Measurements from ENCODE around the gene RNF138. TPM values are rescaled to one million over a fixed set of nuclear protein-coding genes. Genes with fewer than 3 reads are reported as not detected.
"Not testable (repeated sequence)": the region's sequence is repeated elsewhere in the genome, so short reads cannot be mapped to it uniquely, and the experiment has no call there.

RNF138 gene
- total and polyA plus RNA-seq, 2 experiments from 2014 or later = 31.7 to 54.8 TPM

DNA sequence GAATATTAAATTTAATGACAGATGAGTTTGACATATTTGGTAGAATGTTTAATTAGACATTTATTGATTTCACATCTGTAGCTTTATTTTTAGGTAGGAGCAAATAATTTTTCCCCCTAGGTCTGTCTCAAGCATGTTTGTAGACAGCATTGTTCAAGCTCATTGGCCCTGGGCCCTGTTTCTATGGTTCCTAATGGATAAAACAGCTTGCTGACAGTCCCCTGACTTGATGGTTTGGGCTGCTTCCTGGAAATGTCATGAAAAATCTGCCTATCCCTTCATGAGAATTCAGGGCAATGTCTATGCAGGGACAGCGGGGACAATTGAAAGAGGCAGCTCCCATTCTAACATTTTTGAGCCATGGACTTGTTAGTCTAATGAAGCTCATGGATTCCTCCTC is 83.6 kb downstream of the RNF138 start:
- H3K36me3 ChIP-seq = no peaks in the 10 kb centered on the region
- H3K4me3 ChIP-seq = no peak overlapping the region
- H3K27me3 ChIP-seq = no peaks in the 10 kb centered on the region
- no peak for DNase-seq (ENCODE audit: low read depth in 1 of 2, low spot score in 1 of 2)
- no peak overlapping the region for H3K27ac ChIP-seq
- H3K4me1 ChIP-seq (ENCODE audit: low read depth) = no peaks in the 10 kb centered on the region
- no peaks in the 10 kb centered on the region for H3K9me3 ChIP-seq (ENCODE audit: low read depth)
- TF ChIP-seq, protein P1, sequence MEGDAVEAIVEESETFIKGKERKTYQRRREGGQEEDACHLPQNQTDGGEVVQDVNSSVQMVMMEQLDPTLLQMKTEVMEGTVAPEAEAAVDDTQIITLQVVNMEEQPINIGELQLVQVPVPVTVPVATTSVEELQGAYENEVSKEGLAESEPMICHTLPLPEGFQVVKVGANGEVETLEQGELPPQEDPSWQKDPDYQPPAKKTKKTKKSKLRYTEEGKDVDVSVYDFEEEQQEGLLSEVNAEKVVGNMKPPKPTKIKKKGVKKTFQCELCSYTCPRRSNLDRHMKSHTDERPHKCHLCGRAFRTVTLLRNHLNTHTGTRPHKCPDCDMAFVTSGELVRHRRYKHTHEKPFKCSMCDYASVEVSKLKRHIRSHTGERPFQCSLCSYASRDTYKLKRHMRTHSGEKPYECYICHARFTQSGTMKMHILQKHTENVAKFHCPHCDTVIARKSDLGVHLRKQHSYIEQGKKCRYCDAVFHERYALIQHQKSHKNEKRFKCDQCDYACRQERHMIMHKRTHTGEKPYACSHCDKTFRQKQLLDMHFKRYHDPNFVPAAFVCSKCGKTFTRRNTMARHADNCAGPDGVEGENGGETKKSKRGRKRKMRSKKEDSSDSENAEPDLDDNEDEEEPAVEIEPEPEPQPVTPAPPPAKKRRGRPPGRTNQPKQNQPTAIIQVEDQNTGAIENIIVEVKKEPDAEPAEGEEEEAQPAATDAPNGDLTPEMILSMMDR (IDR thresholded peaks at IDR 0.05; ENCODE audit: low read depth, low read length) = no peak

DNA sequence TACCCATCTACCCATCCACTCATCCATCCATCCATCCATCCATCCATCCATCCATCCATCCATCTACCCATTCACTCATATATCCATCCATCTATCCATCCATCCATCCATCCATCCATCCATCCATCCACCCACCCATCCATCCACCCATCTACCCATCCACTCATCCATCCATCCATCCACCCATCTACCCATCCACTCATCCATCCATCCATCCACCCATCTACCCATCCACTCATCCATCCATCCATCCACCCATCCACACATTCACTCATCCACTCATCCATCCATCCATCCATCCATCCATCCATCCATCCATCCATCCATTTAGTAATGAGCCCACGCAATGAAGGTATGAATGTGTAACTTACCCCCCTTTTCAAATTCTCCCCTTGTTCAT is 85.1 kb downstream of the RNF138 start:
- H3K4me1 ChIP-seq (ENCODE audit: low read depth); H3K4me3 ChIP-seq; H3K9me3 ChIP-seq (ENCODE audit: low read depth); H3K27ac ChIP-seq; H3K36me3 ChIP-seq; DNase-seq (ENCODE audit: low read depth in 1 of 2, low spot score in 1 of 2); H3K27me3 ChIP-seq: not testable (repeated sequence)

DNA sequence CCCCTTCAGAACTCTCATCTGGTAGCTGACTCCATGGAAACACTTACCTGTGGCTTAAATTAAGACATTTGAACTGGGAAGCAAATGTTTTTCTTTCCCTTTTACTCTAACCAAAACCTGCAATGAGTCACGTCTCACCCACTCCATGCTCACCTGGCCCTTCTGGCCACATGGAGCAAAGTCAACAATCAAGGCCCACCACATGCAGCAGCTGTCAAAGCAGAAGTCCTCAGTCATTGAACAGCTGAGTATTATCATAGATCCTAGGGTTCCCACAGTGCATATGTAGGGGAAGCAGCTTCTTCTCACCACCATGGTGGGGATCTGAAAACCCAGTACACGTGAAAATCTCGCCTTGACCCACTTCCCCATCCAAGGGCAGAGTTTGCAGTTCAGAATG is 85.9 kb downstream of the RNF138 start:
- no peaks in the 10 kb centered on the region for H3K36me3 ChIP-seq
- H3K4me3 ChIP-seq = no peak overlapping the region
- no peak overlapping the region for H3K27ac ChIP-seq
- TF ChIP-seq, protein P1 (IDR thresholded peaks at IDR 0.05; ENCODE audit: low read depth, low read length) = no peak
- no peaks in the 10 kb centered on the region for H3K4me1 ChIP-seq (ENCODE audit: low read depth)
- no peak for DNase-seq (ENCODE audit: low read depth in 1 of 2, low spot score in 1 of 2)
- H3K9me3 ChIP-seq (ENCODE audit: low read depth) = no peaks in the 10 kb centered on the region
- no peaks in the 10 kb centered on the region for H3K27me3 ChIP-seq

Other genes starting within 250 kb of the RNF138 start
- gene TRAPPC8, start 148.7 kb upstream of the RNF138 start, total RNA-seq = 15.6 and 25.7 TPM in 2 replicates
- gene TRAPPC8, start 148.7 kb upstream of the RNF138 start, polyA plus RNA-seq = 11.8 and 13.4 TPM in 2 replicates
- 1.7 and 2.2 TPM in 2 replicates for gene RNF125, start 73.0 kb upstream of the RNF138 start, total RNA-seq
- gene RNF125, start 73.0 kb upstream of the RNF138 start, polyA plus RNA-seq = 0.99 and 2.0 TPM in 2 replicates
- 0.04 and 0.09 TPM in 2 replicates for gene MEP1B, start 98.2 kb downstream of the RNF138 start, total RNA-seq
- 0.34 TPM in 1 of 2 replicates, not detected in the other for gene MEP1B, start 98.2 kb downstream of the RNF138 start, polyA plus RNA-seq

Measured in cardiac muscle cell (in vitro differentiated cells and primary cell).